Keratinocyte (primary cell): ENCODE results near the gene ACTL7B. TPM values are rescaled to one million over a fixed set of nuclear protein-coding genes. Genes with fewer than 3 reads are reported as not detected.

Experiments
- DNase-seq: peaks from one replicate; pipeline ENCODE4 v3.0.0-alpha.2; 2011; ENCODE audit warnings: low read depth, missing footprints, low spot score
- FAIRE-seq: peaks from 2 replicates; lab custom pipeline; 2011; peaks lifted over from hg19 to GRCh38; lab: Jason Lieb, UNC
- H2AFZ ChIP-seq: 2 replicates; pipeline ENCODE4 v1.6.0; 2012; ENCODE audit warnings: low read length, control low read depth, inconsistent platforms; ENCODE audit not compliant: control insufficient read depth
- H3K27ac ChIP-seq: 2 replicates; pipeline ENCODE4 v1.5.1; 2011; ENCODE audit warnings: low read length; ENCODE audit not compliant: control insufficient read depth, insufficient read depth
- H3K27me3 ChIP-seq: 3 replicates; pipeline ENCODE4 v1.6.0; 2011; ENCODE audit warnings: low read length; ENCODE audit not compliant: control insufficient read depth, insufficient read depth; ENCODE audit errors: extremely low read depth
- H3K36me3 ChIP-seq, 2 experiments: 2 replicates in 1 of 2; 3 replicates in 1 of 2; pipeline ENCODE4 v1.5.1; 2011; ENCODE audit warnings: low read length in 2 of 2, mild to moderate bottlenecking in 1 of 2; ENCODE audit not compliant: control insufficient read depth in 2 of 2, insufficient read depth in 2 of 2; ENCODE audit errors: extremely low read depth in 1 of 2
- H3K4me1 ChIP-seq: 3 replicates; pipeline ENCODE4 v1.5.1; 2011; ENCODE audit warnings: low read length; ENCODE audit not compliant: control insufficient read depth, insufficient read depth; ENCODE audit errors: extremely low read depth
- H3K4me2 ChIP-seq: 3 replicates; pipeline ENCODE4 v1.6.0; 2011; ENCODE audit warnings: low read depth, low read length; ENCODE audit not compliant: control insufficient read depth, insufficient read depth; ENCODE audit errors: extremely low read depth
- H3K4me3 ChIP-seq, 3 experiments: fragments of 200-600 bp in 1 of 3; sonication (generic) in 1 of 3; 2 replicates in 2 of 3; 3 replicates in 1 of 3; pipeline ENCODE4 v1.5.1; 2011 to 2016; ENCODE audit warnings: low read length in 3 of 3, mild to moderate bottlenecking in 3 of 3, control low read depth in 2 of 3, inconsistent platforms in 1 of 3, low read depth in 1 of 3, mixed read lengths in 1 of 3, mixed run types in 1 of 3, moderate library complexity in 1 of 3; ENCODE audit not compliant: control insufficient read depth in 2 of 3, insufficient read depth in 2 of 3; ENCODE audit errors: extremely low read depth in 1 of 3
- H3K79me2 ChIP-seq: 2 replicates; pipeline ENCODE4 v1.6.0; 2012; ENCODE audit warnings: low read length; ENCODE audit not compliant: control insufficient read depth, insufficient read depth
- H3K9ac ChIP-seq: 3 replicates; pipeline ENCODE4 v1.6.0; 2011; ENCODE audit warnings: low read length; ENCODE audit not compliant: control insufficient read depth, insufficient read depth; ENCODE audit errors: extremely low read depth
- H3K9me1 ChIP-seq: 3 replicates; pipeline ENCODE4 v1.6.0; 2011; ENCODE audit warnings: low read length; ENCODE audit not compliant: control insufficient read depth, insufficient read depth; ENCODE audit errors: extremely low read depth
- H3K9me3 ChIP-seq: 2 replicates; pipeline ENCODE4 v1.5.1; 2012; ENCODE audit warnings: low read depth, low read length; ENCODE audit not compliant: control insufficient read depth
- H4K20me1 ChIP-seq: 3 replicates; pipeline ENCODE4 v1.6.0; 2011; ENCODE audit warnings: low read length; ENCODE audit not compliant: control insufficient read depth, insufficient read depth; ENCODE audit errors: extremely low read depth
- CTCF ChIP-seq, 3 experiments: IDR thresholded peaks in 1 of 3; conservative IDR thresholded peaks in 1 of 3; optimal IDR thresholded peaks in 1 of 3; 2 replicates in 2 of 3; 3 replicates in 1 of 3; pipeline versions ENCODE3 to v1.5.1; 2011; ENCODE audit warnings: low read length in 3 of 3, mild to moderate bottlenecking in 3 of 3, moderate library complexity in 2 of 3, control low read depth in 1 of 3, inconsistent platforms in 1 of 3; ENCODE audit not compliant: insufficient read depth in 2 of 3; ENCODE audit errors: extremely low read depth in 1 of 3
- EZH2 ChIP-seq: IDR thresholded peaks from one replicate; pipeline ENCODE4 v1.6.1; 2012; ENCODE audit warnings: inconsistent platforms, mild to moderate bottlenecking, low read length, moderate library complexity
- dilution Hi-C: fragments of 300-500 bp; cut with MboI; formaldehyde crosslinking; loops from one replicate; pipeline ENCODE4 v1.7.0; 2020; ENCODE audit warnings: low sequenced_read_pairs; ENCODE audit not compliant: extremely low pct_ligation_motif_present
- polyA plus RNA-seq, 5 experiments: library from polyadenylated mRNA; depleted of rRNA in 3 of 5; stranded (reverse) in 3 of 5; stranded (forward) in 1 of 5; unstranded in 1 of 5; fragments of >200 nt; gene quantifications; 1 replicate in 1 of 5; 2 replicates in 3 of 5; 3 replicates in 1 of 5; pipeline versions ENCODE4 v1.2.1 to v1.2.3, GENCODE V29; 2011 to 2012; ENCODE audit warnings: missing spikeins in 2 of 5, low read depth in 1 of 5, low replicate concordance in 1 of 5

The ACTL7B gene
- polyA plus RNA-seq, 1 donor (not counting 4 experiments of a cell fraction or from before 2014, with no cell fraction given): not detected

DNA sequence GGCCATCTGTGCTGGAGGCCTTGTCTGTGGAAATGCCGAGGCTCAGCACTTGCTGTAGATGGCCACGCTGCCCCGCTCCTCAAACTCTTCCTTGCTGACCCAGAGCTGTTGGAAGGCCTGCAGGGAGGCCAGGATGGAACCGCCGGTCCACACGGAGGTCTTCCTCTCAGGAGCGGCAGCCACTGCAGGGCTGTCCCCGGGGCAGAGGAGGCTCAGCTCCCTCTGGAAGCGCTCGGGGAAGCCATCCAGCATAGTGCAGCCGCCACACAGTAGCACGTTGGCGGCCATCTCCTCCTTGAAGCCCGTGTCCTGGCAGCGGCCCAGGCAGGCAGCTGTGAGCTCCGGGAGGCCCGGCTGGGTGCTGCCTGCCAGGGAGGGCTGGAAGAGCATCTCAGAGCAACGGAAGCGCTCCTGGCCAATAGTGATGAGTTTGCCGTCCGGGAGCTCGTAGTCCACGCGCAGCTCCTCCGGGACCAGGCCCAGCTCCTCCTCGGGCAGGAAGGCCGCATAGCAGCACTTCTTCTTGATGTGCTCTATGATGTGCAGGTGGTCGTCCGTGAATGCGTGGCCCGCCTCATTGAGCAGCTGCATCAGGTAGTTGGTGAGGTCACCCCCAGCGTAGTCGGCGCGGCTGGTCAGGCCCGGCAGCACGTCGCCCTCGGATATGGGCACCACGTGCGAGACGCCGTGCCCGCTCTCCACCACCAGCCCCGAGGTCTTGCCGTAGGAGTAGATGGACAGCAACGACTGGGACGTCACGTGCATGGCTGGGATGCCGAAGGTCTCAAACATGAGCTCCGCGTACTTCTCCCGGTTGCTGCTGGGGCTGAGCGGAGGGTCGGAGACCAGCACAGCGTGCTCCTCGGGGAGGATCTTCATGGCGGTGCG, 901 bp downstream of the ACTL7B start:
- DNase-seq (no peak), FAIRE-seq (no peak)
- peaks cover 12% of the 10 kb centered on the region for H3K4me1 ChIP-seq
- H2AFZ ChIP-seq: no peak overlapping the region
- no peaks in the 10 kb centered on the region for H3K79me2 ChIP-seq
- H3K27me3 ChIP-seq: no peaks in the 10 kb centered on the region
- H3K9ac ChIP-seq: no peak overlapping the region
- no peaks in the 10 kb centered on the region for H4K20me1 ChIP-seq
- dilution Hi-C loops: no loop called here
- H3K9me3 ChIP-seq: no peaks in the 10 kb centered on the region
- no peak overlapping the region for H3K27ac ChIP-seq
- TF ChIP-seq EZH2 (no peak), CTCF (optimal IDR thresholded peaks at IDR 0.05 in 1 of 3, IDR thresholded peaks at IDR 0.05 in 1 of 3, conservative IDR thresholded peaks at IDR 0.05 in 1 of 3; ENCODE audit: extremely low read depth in 1 of 3, insufficient read depth in 2 of 3, low read length in 3 of 3) (no peak)
- H3K4me2 ChIP-seq: no peak overlapping the region
- no peak overlapping the region for H3K4me3 ChIP-seq
- H3K9me1 ChIP-seq: no peaks in the 10 kb centered on the region
- no peaks in the 10 kb centered on the region for H3K36me3 ChIP-seq

DNA sequence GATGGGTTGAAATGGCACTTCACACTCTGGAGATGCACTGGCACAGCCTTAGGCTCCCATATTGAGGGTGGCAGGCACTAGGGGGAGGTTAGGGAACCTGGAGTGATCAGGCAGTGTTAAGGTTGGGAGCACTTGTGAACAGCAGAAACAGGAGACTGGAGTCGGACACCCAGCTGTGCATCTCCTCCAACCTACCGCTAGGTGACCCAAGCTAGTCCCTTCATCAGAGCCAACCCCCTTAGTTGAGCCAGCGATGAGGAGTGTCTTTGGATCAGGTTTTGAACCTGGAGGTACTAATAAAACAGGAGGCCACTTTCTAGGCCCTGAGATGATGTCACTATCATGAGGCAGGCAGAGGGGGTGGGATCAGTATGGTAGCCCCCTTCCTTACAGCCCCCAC, 1.7 kb downstream of the ACTL7B start:
- Histone ChIP-seq H2AFZ (no peak overlapping the region), H3K4me3 (no peak overlapping the region), H3K79me2 (no peaks in the 10 kb centered on the region), H3K27ac (no peak overlapping the region), H3K36me3 (no peaks in the 10 kb centered on the region), H3K4me2 (no peak overlapping the region), H3K4me1 (peaks cover 4% of the 10 kb centered on the region), H4K20me1 (no peaks in the 10 kb centered on the region), H3K9me1 (no peaks in the 10 kb centered on the region), H3K27me3 (no peaks in the 10 kb centered on the region), H3K9ac (no peak overlapping the region), H3K9me3 (no peaks in the 10 kb centered on the region)
- TF ChIP-seq EZH2: no peak
- no peak for TF ChIP-seq CTCF (optimal IDR thresholded peaks at IDR 0.05 in 1 of 3, IDR thresholded peaks at IDR 0.05 in 1 of 3, conservative IDR thresholded peaks at IDR 0.05 in 1 of 3; ENCODE audit: extremely low read depth in 1 of 3, insufficient read depth in 2 of 3, low read length in 3 of 3)
- no peak for FAIRE-seq
- DNase-seq: no peak
- dilution Hi-C loops: no loop called here
